HG03064 (cell line): Measurements from ENCODE around the gene ZNF544.
"Not testable (repeated sequence)": the region's sequence is repeated elsewhere in the genome, so short reads cannot be mapped to it uniquely, and the experiment has no call there.

Experiments used
- ATAC-seq: cut with Tn5 transposase; IDR thresholded peaks from one replicate; pipeline ENCODE4 v1.9.1; 2021; ENCODE audit warnings: low read depth; ENCODE audit not compliant: unreplicated experiment

Gene ZNF544

GRCh38 chr19:58248886-58249285 lies 20.2 kb downstream of the ZNF544 start:
- no peak for ATAC-seq

- no peak for ATAC-seq
Measured at GRCh38 chr19:58252102-58252685, 23.5 kb downstream of the ZNF544 start.

DNA sequence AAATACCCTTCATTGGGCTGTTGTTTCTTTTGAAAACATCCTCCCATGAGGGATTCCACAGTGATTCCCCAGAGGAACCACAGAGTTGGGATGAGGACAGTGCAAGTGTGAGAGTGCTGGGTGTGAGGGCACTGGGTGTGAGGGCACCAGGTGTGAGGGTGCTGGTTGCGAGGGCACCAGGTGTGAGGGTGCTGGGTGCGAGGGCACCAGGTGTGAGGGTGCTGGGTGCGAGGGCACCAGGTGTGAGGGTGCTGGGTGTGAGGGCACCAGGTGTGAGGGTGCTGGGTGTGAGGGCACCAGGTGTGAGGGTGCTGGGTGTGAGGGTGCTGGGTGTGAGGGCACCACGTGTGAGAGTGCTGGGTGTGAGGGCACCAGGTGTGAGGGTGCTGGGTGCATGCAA lies 29.5 kb downstream of the ZNF544 start:
- not testable (repeated sequence) for ATAC-seq

GRCh38 chr19:58261600-58261967 lies 32.9 kb downstream of the ZNF544 start:
- no peak for ATAC-seq

GRCh38 chr19:58261968-58262921 lies 33.5 kb downstream of the ZNF544 start:
- ATAC-seq: no peak

- no peak for ATAC-seq
Measured at GRCh38 chr19:58262922-58263296, 34.2 kb downstream of the ZNF544 start.

DNA sequence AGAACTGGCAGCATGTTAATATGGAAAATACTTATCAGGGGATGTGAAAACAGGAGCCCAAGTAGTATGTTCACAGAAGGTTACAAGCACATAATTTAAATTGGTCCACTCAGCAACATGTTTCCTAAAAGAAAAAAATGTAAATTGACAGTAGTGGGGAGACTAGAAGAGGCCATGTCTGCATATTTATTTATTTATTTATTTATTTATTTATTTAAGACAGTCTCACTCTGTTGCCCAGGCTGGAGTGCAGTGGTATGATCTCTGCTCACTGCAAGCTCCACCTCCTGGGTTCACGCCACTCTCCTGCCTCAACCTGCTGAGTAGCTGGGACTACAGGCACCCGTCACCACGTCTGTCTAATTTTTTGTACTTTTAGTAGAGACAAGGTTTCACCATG lies 36.4 kb downstream of the ZNF544 start:
- ATAC-seq: no peak

DNA sequence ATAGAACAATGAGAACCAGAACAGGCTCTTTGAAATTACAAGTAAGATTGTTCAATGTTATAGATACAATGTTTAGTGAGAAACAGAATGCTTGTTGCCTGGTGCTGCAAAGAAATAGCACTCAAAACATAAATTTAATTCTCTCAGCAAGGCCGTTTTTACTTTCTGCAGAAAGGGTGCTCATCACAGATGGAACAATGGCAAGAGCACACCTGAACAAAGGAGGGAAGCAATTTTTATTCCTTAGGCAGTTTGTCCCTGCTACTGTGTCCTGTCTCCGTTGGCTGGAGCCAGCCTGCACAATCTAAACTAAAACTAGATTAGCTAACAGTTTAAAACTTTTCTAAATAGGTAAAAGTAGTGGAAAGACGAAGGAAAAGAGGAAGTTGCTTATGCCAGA lies 39.6 kb downstream of the ZNF544 start:
- no peak for ATAC-seq

GRCh38 chr19:58274771-58275201 lies 46.1 kb downstream of the ZNF544 start:
- no peak for ATAC-seq

GRCh38 chr19:58275564-58275963 lies 46.9 kb downstream of the ZNF544 start:
- no peak for ATAC-seq

DNA sequence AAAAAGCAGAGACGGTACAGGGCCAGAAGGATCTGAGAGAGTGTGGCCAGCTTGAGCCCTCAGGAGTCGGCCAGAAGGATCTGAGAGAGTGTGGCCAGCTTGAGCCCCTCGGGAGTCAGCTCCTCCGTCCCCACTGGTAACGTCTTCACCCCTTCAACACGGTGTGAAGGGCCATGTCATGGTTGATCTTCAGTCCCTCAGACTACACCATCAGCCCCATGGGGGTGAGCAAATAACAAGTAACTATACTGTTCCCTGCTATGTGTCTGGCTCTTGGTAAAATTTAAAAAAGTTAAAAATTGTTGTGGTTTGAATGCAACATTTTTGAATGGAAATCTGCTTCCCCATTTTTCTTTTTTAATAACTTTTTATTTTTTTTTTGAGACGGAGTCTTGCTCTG lies 48.5 kb downstream of the ZNF544 start:
- no peak for ATAC-seq

GRCh38 chr19:58277748-58278540 lies 49.2 kb downstream of the ZNF544 start:
- no peak for ATAC-seq

- peak; percentile 92 for ATAC-seq
Measured at GRCh38 chr19:58278541-58279041, 49.9 kb downstream of the ZNF544 start, which contains the start of gene ZNF8. ZNF8 (plus strand) TSS chr19:58278955; CDS start chr19:58279082, 127 bp downstream.

DNA sequence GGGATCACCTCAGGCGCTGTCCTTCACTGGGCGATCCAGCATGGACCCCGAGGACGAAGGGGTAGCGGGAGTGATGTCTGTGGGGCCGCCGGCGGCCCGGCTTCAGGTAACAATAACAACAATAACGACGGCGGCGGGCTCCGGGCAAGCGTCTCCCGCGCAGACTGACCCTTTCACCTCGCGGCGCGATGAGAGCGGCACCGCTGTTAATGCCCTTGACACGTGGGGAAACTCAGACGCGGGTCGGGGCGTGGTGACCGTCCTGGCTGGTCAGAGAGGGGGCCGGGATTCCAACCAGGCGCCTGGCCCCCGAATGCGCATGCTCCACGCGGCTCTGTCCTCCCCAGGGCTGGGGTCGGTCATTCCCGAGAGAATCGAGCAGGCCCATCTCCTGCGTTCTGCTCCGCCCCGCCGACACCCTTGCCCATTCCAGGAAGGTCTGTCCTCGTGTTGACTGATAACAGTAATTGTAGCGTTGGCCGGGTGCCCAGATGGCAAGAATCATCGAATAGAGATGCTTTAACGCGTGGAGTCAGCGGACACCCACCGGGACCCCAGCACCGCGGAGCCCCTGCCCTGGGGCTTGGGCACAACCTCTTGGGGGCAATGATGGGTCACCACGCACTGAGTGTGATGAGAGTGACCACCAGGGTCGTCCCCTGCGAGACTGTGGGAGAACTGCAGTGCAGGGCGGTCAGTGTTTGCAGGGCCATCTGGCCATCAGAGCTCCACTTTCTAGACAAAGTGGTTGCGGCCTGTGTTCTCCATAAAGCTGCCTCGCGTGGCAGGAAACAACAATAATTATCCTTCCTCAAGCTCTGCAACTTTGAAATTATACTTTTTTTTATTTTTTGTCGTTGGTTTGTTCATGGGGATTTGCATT lies 50.6 kb downstream of the ZNF544 start:
- peak; percentile 16 for ATAC-seq

GRCh38 chr19:58279925-58280316 lies 51.2 kb downstream of the ZNF544 start:
- no peak for ATAC-seq

DNA sequence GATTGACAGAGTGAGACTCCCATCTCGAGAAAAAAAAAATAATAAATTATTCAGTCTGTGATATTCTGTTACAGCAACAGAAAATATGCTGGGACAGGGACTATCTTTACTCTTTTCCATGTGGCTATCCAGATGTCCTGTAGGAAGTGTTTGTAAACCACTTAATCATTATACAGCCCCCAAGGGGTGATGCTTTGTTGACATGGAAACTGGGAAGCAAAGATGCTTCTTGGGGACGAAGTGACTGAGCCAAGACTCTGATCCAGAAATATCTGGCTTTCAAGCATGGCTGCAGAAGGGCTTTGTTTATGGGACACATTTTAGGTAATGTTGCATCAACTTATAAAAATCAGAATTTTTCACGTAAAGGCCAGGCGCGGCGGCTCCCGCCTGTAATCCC lies 55.5 kb downstream of the ZNF544 start:
- no peak for ATAC-seq

- ATAC-seq: no peak
Measured at GRCh38 chr19:58291943-58292342, 63.2 kb downstream of the ZNF544 start.

- ATAC-seq: no peak
Measured at GRCh38 chr19:58294743-58295374, 66.1 kb downstream of the ZNF544 start.

- ATAC-seq: no peak
Measured at GRCh38 chr19:58296104-58296503, 67.4 kb downstream of the ZNF544 start.
